KOPT-K1 (cell line): Measurements from ENCODE around the gene GGT5.

Source experiments
- H3K27ac ChIP-seq: fragments of 200-600 bp; sonication (generic); 2 replicates; pipeline ENCODE4 v1.5.1; 2016; ENCODE audit warnings: antibody characterized with exemption, mild to moderate bottlenecking, low read depth, low read length; ENCODE audit not compliant: poor library complexity, severe bottlenecking
- H3K36me3 ChIP-seq: fragments of 200-600 bp; sonication (generic); 2 replicates; pipeline ENCODE4 v1.5.1; 2017; ENCODE audit warnings: antibody characterized with exemption, mild to moderate bottlenecking, low read length, moderate library complexity; ENCODE audit not compliant: insufficient read depth
- H3K9me3 ChIP-seq: fragments of 200-600 bp; sonication (generic); 2 replicates; pipeline ENCODE4 v1.5.1; 2017; ENCODE audit warnings: antibody characterized with exemption, low read length, mild to moderate bottlenecking; ENCODE audit not compliant: insufficient read depth, poor library complexity, severe bottlenecking

The GGT5 gene

DNA sequence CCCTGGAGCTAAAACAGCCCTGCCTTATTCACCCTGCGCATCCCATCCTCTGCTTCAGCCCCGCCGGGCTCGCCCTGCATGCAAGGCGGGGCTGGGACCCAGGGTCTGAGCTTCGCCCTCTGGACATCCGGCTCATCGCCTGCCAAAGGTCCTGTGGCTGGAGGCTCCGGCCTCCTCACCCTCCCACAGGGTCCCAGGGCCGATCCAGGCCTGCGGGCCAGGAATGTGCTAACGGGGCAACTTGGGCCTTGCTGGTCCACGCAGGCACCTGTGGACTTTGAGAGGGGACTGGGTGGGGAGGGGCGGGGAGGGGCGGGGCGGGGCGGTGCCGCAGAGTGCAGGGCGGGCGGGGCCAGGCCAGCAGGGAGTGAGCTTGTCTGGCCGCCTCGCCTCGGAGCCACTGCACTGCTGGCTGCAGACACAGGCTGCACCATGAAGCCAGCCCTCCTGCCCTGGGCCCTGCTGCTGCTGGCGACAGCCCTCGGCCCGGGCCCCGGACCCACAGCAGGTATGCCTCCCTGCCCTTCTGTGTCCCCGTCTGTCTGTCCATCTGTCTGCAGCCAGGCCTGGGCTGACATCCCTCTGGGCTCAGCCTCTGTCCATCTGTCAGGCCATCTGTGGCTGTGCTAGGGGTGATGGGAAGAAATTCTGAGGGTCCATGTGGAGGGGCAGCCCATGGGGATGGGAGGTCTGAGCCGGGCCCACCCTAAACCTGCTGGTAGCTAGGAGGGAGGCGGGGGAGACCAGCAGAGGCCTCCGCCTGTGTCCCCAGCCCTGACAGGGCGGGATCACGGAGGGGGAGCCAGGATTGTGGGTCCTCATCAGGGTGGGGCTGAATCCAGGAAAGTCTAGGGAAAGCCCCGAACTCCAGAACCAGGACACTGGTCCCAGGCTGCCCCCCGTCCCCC is 63.5 kb downstream of the GGT5 start, which contains the start of gene SUSD2:
TSS of gene SUSD2 (plus strand) at position 400 of the 908 bp plus-strand sequence. CDS start at position 433, 33 bp downstream.
- Histone ChIP-seq H3K27ac (no peak within 1 kb of the TSS), H3K36me3 (peaks cover 20% of the 10 kb centered on the region), H3K9me3 (no peaks in the 10 kb centered on the region)

DNA sequence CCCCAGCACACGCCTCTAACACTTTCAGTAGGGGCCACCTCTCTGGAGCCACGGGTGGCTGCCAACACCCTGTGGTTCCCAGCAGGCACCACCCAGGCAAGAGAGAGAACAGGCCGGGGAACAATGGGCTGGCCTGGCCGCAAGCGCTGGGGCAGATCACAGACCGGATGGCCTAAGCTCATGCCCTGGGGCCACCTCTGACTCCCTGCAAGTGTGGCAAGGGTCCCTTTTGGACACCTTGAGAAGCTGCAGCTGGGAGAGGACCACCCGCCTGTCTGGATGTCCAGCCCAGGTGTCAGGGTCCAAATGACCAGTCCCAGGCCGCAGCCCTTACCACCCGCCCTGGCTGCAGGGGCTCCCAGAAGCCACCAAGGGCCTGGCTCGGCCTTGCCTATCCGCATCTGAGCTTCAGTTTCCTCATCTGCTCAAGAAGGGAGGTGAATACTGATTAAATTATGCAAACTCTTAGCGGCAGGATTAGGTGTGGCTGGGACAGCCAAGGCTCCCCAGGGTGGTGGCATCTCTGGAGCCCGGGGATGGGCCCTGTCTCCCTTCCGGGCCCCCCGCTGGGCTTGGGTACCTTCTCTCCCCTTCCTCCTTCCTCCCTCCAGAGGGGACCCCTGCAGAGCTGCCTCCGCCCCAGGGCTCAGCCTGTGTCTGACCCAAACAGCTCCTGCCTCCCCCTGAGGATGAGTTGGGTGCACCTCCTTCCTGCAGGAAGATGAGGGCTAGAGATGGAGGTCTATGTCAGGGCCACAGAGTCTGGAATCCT is 64.4 kb downstream of the GGT5 start:
- Histone ChIP-seq H3K9me3 (no peaks in the 10 kb centered on the region), H3K36me3 (peaks cover 28% of the 10 kb centered on the region), H3K27ac (no peak overlapping the region)

DNA sequence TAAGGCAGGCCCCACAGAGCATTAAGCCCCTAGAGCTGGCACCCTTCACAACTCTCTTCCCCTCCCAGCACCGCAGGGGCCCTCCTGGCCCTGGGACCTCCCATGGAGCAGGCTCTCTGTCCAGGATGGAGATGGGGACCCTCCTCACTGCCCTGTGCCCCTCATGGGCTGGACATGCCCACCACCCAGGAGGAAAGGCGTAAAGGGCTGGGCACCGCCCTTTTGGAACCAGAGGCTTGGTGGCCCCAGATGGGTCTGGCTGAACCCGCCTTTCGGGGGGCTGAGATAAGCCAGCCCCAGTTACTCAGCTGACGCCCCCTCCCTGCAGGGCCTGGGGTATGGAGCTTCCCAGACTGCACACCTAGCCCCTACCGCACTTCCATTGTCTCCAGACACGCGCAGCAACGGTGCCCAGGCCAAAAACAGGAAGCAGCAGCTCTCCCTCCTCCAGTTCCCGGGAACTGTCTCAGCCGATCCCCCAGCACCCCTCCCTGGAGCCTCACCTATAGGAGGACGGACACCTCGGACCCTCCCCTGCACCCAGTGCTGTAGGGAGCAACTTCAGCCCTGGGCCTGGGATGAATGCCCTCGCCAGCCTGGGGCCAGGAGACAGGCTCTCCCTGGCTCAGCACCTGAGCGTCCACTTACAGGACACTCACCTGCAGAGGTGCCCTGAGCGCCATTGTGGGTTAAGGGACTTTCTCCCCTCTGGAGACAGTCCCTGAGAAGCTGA is 65.2 kb downstream of the GGT5 start:
- H3K27ac ChIP-seq, result no peak overlapping the region
- H3K9me3 ChIP-seq, result no peaks in the 10 kb centered on the region
- peaks cover 37% of the 10 kb centered on the region for H3K36me3 ChIP-seq

DNA sequence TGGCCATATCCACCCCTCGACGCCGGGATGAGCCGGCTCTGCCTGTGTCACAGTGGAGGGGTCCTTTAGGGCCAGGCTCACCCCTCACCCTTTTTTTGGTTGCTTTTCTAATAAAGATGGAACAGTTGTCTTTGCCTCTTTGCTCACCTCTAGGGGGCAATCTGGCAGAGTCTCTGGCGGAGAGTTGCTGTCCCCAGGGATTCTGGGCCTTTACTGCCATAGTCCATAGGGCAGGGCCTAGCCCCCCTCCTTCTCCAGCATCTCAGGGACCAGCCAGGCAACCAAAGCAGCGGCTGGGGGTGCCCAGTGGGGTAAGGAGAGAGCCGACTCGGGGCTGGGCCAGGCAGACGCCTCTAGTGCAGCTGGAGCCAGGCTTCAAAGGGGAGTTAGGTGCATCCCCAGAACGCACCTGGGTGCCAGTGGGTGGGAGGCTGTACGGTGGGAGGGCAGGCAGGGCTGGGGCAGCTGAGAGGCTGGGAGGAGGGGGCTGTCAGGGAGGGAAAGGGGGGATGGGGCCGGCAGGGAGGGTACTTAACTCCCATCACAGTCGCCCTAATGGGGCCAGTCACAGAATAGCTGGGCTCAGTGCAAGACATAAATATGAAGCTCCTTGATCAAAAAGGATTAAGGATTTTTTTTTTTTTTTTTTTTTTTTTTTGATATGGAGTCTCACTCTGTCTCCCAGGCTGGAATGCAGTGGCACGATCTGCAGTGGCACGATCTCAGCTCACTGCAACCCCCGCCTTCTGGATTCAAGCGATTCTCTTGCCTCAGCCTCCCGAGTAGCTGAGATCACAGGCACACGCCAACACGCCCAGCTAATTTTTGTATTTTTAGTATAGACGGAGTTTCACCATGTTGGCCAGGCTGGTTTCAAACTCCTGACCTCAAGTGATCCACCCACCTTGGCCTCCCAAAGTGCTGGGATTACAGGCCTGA is 66.1 kb downstream of the GGT5 start:
- no peaks in the 10 kb centered on the region for H3K9me3 ChIP-seq
- H3K36me3 ChIP-seq, result peaks cover 45% of the 10 kb centered on the region
- no peak overlapping the region for H3K27ac ChIP-seq

DNA sequence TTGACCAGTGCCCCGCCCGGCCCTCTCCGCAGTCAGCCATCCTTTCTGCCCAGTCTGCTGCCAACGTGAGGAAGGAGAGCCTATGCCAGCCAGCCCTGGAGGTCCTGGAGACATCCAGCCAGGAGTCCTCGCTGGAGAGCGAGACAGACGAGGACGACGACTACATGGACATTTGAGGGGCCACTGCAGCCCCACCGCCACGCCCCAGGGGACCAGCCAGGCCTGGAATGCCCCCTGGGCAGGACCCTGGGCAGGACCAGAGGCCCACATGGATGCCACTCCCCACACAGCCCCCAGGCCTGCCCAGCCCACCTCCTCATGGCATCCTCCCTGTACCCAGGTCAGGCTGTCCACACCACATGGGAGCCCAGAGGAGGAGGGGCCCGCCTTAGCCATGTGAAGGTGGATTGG is 66.9 kb downstream of the GGT5 start:
- Histone ChIP-seq H3K36me3 (peaks cover 52% of the 10 kb centered on the region), H3K27ac (no peak overlapping the region), H3K9me3 (no peaks in the 10 kb centered on the region)

DNA sequence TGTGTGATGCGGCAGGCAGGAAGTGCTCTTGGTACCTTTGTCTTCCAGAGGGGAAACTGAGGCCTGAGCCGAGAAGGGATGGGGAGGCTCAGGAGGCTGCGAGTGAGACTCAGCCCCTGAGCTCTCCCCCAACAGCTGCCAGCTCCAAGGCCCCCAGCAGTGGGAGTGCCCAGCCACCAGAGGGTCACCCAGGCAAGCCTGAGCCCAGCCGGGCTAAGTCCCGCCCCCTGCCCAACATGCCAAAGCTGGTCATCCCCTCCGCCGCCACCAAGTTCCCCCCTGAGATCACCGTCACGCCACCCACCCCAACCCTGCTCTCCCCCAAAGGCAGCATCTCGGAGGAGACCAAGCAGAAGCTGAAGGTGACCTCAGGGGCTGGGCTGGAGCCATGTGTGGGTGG is 67.4 kb downstream of the GGT5 start:
- Histone ChIP-seq H3K27ac (no peak overlapping the region), H3K36me3 (peaks cover 58% of the 10 kb centered on the region), H3K9me3 (no peaks in the 10 kb centered on the region)

DNA sequence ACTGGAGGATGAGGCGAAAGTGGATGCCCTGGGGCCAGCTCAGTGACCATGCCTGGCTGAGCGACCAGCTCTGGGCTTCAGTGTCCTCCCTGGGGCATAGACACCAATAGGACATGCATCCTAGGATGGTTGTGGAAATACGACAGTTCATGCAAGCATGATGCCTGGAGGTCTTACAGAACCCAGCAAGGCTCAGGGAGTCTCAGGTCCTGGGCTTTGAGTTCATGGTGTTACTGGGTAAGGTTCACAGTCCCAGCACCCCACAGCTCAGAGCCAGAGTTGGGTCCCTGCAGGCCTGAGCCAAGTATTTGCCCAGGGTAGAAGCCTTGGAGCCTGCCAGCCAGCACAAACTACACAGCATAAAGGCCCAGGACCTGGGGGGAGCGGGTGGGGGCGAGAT is 67.8 kb downstream of the GGT5 start:
- Histone ChIP-seq H3K27ac (no peak overlapping the region), H3K36me3 (peaks cover 62% of the 10 kb centered on the region), H3K9me3 (no peaks in the 10 kb centered on the region)

DNA sequence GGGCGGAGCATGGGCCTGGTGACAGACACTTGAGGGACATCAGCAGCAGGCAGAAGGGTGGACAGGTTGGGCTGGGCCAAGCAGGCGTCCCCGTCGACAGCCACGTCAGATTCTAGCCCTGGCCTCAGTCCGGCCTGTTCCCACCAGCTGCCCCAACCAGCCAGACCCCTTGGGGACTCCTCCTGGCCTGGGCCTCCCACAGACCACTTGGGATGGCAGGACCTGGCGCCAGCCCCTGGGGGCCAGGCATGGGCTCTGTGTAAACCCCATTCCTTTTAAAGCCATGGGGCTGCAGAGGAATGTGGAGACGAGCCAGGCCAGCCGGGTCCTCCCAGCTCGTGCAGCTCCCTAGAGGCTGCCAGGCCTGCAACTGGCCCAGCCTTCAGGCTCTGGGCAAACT is 68.3 kb downstream of the GGT5 start:
- H3K36me3 ChIP-seq, result peaks cover 66% of the 10 kb centered on the region
- H3K9me3 ChIP-seq, result no peaks in the 10 kb centered on the region
- H3K27ac ChIP-seq, result no peak overlapping the region

DNA sequence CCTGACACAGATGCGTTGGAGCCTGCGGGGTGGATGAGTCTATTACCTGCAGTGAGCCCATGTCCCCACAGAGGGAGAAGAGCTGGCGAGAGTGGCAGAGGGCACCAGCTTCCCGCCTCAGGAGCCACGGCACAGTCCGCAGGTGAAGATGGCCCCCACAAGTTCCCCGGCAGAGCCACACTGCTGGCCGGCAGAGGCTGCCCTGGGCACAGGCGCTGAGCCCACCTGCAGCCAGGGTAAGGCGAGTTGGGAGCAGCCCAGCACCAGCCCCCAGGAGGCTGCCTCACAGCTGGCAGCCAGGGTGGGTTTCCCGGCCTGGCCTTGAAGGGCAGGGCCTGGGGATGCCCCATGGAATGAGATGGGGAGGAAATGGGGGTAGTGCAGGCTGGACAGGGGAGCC is 68.8 kb downstream of the GGT5 start:
- no peak overlapping the region for H3K27ac ChIP-seq
- H3K9me3 ChIP-seq, result no peaks in the 10 kb centered on the region
- peaks cover 72% of the 10 kb centered on the region for H3K36me3 ChIP-seq

DNA sequence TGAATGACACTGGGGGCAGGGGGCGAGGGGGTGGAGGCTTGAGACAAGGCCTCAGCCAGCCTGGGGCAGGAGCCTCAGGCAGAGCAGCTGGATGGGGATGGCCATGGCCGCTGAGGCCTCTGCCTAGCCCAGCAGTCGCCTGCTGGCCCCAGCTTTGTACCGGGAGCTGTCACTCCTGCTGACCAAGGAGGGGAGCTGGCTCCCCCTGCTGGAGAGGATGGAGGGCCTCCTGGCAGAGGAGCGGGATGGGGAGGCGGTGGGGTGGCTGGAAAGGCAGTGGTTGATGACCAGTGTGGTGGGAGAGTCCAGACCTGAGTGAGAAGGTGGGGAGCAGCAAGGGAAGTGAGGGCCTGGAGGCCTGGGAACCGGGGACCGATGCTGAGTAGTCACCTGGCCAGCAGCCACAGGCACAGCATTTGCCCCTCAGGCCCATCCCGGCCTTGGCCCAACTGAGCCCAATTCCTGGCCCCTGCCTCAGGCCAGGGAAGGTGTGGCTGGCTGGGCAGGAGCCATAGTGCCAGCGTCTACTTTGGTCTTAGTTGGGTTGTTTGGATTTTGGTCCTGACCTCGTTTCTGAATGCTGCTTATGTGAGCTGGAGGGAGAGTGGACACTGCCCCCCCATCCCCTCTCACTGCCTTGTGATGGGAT is 69.6 kb downstream of the GGT5 start:
- peaks cover 80% of the 10 kb centered on the region for H3K36me3 ChIP-seq
- H3K9me3 ChIP-seq, result no peaks in the 10 kb centered on the region
- no peak overlapping the region for H3K27ac ChIP-seq

DNA sequence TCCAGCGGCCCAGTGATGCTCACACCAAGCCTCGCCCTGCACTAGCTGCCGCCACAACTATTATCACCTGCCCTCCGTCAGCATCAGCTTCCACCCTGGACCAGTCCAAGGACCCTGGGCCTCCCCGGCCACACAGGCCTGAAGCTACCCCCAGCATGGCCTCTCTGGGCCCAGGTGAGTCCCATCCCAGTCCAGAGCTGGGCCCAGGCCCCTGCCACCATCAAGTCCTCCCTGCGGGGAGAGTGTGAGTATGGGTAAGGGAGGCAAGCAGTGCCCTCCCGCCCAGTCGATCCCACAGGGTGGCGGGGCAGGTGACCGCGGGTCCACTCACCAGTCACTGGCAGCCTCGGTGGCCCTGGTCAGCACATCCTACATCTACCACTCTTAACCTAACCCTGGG is 73.1 kb downstream of the GGT5 start:
- Histone ChIP-seq H3K27ac (no peak overlapping the region), H3K36me3 (peaks cover 98% of the 10 kb centered on the region), H3K9me3 (no peaks in the 10 kb centered on the region)

DNA sequence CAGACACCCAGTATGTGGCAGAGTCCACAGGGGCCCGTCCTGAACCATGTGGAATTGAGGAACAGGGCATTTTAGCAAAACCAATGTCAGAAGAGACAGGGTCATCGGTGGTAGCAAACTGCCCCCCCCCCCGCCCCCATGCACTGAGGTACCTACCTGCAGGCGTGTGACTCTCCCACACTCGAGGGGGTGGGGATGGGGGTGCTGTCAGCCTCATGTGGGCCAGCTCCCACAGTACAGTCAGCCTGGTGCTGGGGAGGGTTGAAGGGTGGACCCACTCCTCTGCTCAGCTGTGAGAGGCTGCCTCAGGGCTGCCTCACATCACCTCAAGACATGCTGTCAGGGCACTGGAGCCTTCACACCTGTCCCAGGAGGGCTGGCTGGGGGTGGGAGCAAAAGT is 74.2 kb downstream of the GGT5 start:
- Histone ChIP-seq H3K27ac (no peak overlapping the region), H3K36me3 (peaks cover 98% of the 10 kb centered on the region), H3K9me3 (no peaks in the 10 kb centered on the region)

DNA sequence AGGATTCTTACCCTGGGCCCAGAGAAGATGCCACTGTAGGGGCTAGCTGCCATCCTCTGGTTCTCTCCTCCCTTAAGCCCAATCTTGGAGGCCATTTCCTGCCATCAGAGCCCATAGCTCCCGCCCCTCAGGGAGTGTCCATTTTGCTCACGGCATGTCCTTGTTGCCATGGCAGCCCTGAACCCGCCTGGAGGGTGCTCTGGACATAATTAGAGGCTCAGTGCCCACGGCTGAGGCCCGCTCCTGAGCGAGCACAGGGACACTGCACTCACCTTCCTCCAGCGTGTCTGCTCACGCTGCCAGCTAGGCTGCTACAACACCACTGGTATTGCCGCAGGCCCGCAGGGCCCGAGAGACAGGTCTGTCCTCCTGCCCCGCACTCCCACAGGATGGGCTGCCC is 74.7 kb downstream of the GGT5 start:
- H3K36me3 ChIP-seq, result peaks cover 98% of the 10 kb centered on the region
- H3K27ac ChIP-seq, result no peak overlapping the region
- no peaks in the 10 kb centered on the region for H3K9me3 ChIP-seq
